HEK293 (cell line): Measurements from ENCODE around the gene ZNF337.

Experiments
- BCL6B ChIP-seq: fragments of 450-650 bp; formaldehyde crosslinking; IDR thresholded peaks from 2 replicates; pipeline ENCODE4 v1.5.1; 2017; ENCODE audit warnings: missing biosample characterization, missing genetic modification characterization
- CTCF ChIP-seq: fragments of 450-650 bp; formaldehyde crosslinking; IDR thresholded peaks from 2 replicates; pipeline ENCODE4 v1.5.1; 2016; ENCODE audit warnings: missing biosample characterization, missing genetic modification characterization
- OVOL3 ChIP-seq: fragments of 450-650 bp; formaldehyde crosslinking; IDR thresholded peaks from 2 replicates; pipeline ENCODE4 v1.5.1; 2016; ENCODE audit warnings: missing biosample characterization, missing genetic modification characterization
- YY1 ChIP-seq: fragments of 450-650 bp; formaldehyde crosslinking; IDR thresholded peaks from 2 replicates; pipeline ENCODE4 v1.5.1; 2018; ENCODE audit warnings: missing biosample characterization, missing genetic modification characterization
- ZNF138 ChIP-seq: fragments of 450-650 bp; formaldehyde crosslinking; IDR thresholded peaks from 2 replicates; pipeline ENCODE4 v1.5.1; 2016; ENCODE audit warnings: missing biosample characterization, missing genetic modification characterization, borderline replicate concordance
- ZNF146 ChIP-seq: fragments of 450-650 bp; formaldehyde crosslinking; IDR thresholded peaks from 2 replicates; pipeline ENCODE4 v1.5.1; 2016; ENCODE audit warnings: missing biosample characterization, missing genetic modification characterization
- ZNF394 ChIP-seq: fragments of 450-650 bp; formaldehyde crosslinking; IDR thresholded peaks from 2 replicates; pipeline ENCODE4 v1.5.1; 2016; ENCODE audit warnings: missing biosample characterization, missing genetic modification characterization, mild to moderate bottlenecking, moderate library complexity, borderline replicate concordance
- ZNF514 ChIP-seq: fragments of 450-650 bp; formaldehyde crosslinking; IDR thresholded peaks from 2 replicates; pipeline ENCODE4 v1.5.1; 2016; ENCODE audit warnings: missing biosample characterization, missing genetic modification characterization
- ZNF670 ChIP-seq: fragments of 450-650 bp; formaldehyde crosslinking; IDR thresholded peaks from 2 replicates; pipeline ENCODE4 v1.5.1; 2016; ENCODE audit warnings: missing biosample characterization, missing genetic modification characterization, low read depth
- ZNF692 ChIP-seq: fragments of 450-650 bp; formaldehyde crosslinking; IDR thresholded peaks from 2 replicates; pipeline ENCODE4 v1.5.1; 2016; ENCODE audit warnings: missing biosample characterization, missing genetic modification characterization
- TF ChIP-seq, protein P1 (sequence below): fragments of 450-650 bp; formaldehyde crosslinking; IDR thresholded peaks from 2 replicates; pipeline ENCODE4 v1.5.1; 2016; ENCODE audit warnings: missing biosample characterization, missing genetic modification characterization

DNA sequence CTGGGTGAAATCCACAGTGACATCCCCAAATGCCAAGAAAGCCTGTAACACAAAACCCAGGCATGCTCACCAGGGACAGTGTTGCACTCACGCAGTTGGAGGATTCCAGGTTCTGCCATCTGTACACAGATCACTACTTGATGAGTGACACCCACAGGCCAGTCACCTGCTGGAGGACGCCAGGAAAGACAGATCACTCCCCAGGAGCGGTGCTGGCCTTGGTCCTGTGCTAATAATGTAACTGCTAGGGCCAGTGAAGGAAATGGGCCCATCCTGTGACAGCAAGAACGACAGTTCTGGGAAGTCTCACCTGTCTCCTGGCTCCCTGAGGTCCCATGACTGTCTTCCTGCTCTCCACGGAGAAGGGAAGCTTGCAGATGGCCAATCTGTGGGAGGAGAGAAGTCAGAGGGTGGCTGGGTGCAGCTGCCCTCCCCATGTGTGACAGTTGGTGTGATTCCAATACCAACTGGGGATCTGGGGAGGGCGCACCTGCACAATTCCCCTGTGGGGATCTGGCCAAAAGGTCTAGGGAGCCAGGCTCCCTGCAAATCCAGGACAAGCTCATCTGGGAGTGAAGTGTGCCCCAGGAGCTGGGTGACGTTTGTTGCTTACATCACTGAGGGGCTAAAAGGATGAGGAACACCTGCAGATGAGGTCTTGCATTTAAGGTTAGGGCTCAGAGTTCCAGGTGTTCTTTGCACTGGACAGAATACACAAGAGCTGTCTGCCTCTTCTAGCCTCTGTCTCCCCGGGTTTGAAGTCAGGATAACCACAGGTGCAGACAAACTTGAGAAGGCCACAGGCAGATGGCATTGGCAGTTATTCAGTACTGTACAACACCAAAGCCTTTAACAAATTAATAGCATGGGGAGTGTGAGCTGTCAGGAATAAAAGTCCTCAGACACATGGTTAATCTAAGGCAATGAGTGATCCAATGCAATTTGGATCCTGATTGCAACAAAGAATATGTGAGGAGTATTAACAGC is 10.3 kb downstream of the ZNF337 start:
- TF ChIP-seq ZNF394 (no peak), ZNF692 (no peak), CTCF (tag by site-specific recombination) (no peak), YY1 (tag by site-specific recombination) (no peak), BCL6B (tag by site-specific recombination) (no peak), ZNF146 (no peak), ZNF514 (no peak), OVOL3 (tag by site-specific recombination) (no peak), ZNF138 (no peak), ZNF670 (no peak)
- TF ChIP-seq, protein P1, sequence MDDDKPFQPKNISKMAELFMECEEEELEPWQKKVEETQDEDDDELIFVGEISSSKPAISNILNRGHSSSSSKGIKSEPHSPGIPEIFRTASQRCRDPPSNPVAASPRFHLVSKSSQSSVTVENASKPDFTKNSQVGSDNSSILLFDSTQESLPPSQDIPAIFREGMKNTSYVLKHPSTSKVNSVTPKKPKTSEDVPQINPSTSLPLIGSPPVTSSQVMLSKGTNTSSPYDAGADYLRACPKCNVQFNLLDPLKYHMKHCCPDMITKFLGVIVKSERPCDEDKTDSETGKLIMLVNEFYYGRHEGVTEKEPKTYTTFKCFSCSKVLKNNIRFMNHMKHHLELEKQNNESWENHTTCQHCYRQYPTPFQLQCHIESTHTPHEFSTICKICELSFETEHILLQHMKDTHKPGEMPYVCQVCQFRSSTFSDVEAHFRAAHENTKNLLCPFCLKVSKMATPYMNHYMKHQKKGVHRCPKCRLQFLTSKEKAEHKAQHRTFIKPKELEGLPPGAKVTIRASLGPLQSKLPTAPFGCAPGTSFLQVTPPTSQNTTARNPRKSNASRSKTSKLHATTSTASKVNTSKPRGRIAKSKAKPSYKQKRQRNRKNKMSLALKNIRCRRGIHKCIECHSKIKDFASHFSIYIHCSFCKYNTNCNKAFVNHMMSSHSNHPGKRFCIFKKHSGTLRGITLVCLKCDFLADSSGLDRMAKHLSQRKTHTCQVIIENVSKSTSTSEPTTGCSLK (tag by site-specific recombination), result no peak
